Bronchial epithelial cell (primary cell): ENCODE measurements around the gene KCNJ6. TPM values are rescaled to one million over a fixed set of nuclear protein-coding genes. Genes with fewer than 3 reads are reported as not detected.

ENCODE experiments used
- DNase-seq: peaks from one replicate; pipeline ENCODE4 v3.0.0-alpha.2; 2010; ENCODE audit warnings: low read depth
- FAIRE-seq: peaks from 2 replicates; lab custom pipeline; 2011; peaks lifted over from hg19 to GRCh38; lab: Jason Lieb, UNC
- H3K27me3 ChIP-seq: 2 replicates; pipeline ENCODE4 v1.5.1; 2011; ENCODE audit warnings: low read length; ENCODE audit not compliant: control insufficient read depth, insufficient read depth
- H3K36me3 ChIP-seq: 2 replicates; pipeline ENCODE4 v1.5.1; 2011; ENCODE audit warnings: low read length; ENCODE audit not compliant: control insufficient read depth, insufficient read depth
- H3K4me3 ChIP-seq: 2 replicates; pipeline ENCODE4 v1.5.1; 2011; ENCODE audit warnings: mild to moderate bottlenecking, low read depth, low read length, control low read depth
- total RNA-seq: library from RNA; depleted of rRNA; stranded (reverse); fragments of >200 nt; gene quantifications from 2 replicates; pipeline ENCODE4 v1.2.1, GENCODE V29; 2014
- TF ChIP-seq, protein P1 (sequence below): IDR thresholded peaks from 2 replicates; pipeline ENCODE4 v1.5.1; 2011; ENCODE audit warnings: mild to moderate bottlenecking, moderate library complexity, low read length, control low read depth, inconsistent platforms; ENCODE audit not compliant: insufficient read depth, severe bottlenecking

The KCNJ6 gene
- total RNA-seq, 1 donor from 2014 or later: not detected

DNA sequence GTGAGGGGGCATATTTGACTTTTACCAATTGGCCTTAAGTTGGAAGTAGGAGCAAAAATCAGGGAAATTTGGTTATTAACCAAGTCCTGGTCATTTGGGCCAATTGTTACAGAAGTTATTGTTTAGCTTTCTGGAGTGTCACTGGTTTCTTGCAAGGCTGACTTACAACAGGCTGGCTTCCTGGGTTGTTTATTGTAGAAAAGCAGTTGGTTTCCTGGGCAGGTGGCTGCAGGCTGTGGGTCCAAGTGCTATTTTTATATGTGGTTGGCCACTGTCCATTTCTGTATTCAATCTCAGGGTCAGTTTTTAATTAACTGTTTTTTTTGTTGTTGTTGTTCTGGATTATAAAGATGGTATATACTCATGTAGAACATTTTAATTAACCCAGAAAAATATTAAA lies 174.1 kb downstream of the KCNJ6 start:
- TF ChIP-seq, protein P1, sequence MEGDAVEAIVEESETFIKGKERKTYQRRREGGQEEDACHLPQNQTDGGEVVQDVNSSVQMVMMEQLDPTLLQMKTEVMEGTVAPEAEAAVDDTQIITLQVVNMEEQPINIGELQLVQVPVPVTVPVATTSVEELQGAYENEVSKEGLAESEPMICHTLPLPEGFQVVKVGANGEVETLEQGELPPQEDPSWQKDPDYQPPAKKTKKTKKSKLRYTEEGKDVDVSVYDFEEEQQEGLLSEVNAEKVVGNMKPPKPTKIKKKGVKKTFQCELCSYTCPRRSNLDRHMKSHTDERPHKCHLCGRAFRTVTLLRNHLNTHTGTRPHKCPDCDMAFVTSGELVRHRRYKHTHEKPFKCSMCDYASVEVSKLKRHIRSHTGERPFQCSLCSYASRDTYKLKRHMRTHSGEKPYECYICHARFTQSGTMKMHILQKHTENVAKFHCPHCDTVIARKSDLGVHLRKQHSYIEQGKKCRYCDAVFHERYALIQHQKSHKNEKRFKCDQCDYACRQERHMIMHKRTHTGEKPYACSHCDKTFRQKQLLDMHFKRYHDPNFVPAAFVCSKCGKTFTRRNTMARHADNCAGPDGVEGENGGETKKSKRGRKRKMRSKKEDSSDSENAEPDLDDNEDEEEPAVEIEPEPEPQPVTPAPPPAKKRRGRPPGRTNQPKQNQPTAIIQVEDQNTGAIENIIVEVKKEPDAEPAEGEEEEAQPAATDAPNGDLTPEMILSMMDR: no peak
- H3K4me3 ChIP-seq: no peak overlapping the region
- no peak for DNase-seq
- H3K27me3 ChIP-seq: no peaks in the 10 kb centered on the region
- no peak for FAIRE-seq
- H3K36me3 ChIP-seq: no peaks in the 10 kb centered on the region

DNA sequence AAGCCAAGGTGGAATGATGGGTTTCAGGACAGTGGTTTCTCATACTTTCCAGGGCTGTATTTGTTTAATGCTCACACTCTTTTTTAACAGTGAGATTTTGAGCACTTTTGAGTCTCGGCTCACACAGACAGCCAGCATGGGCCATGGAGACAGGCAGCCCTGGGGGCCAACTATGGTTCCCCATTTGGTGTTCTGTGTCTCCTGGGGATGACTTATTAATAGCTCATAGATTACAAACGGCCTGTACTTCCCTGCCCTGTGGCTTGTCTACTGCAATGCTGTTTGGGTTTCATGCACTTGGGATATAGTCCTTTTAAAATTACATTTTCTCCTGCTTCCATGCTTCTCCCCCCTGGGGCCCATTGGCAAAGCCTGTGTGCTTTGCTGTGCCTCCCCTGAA lies 178.3 kb downstream of the KCNJ6 start:
- Histone ChIP-seq H3K36me3 (no peaks in the 10 kb centered on the region), H3K27me3 (no peaks in the 10 kb centered on the region), H3K4me3 (no peak overlapping the region)
- no peak for DNase-seq
- no peak for FAIRE-seq
- TF ChIP-seq, protein P1: no peak

DNA sequence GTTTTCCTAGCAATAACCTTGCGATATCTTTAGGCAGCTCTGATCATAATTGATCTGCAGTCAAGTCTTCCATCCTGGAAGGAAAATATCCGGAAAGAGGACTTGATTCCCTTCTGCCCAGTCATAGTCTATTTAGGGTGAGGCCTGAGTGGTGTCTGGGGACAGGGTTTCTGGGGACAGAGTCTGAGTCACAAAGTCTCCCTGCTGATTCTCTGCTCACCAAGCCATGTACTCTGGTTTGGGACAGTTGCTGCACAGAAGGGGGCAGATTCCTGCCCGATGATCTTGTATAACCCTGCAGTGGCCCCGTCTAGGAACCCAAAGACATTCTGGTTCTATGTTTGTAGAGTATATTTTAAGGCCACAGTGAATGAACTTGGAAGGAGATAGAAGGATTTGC lies 178.8 kb downstream of the KCNJ6 start:
- Histone ChIP-seq H3K4me3 (no peak overlapping the region), H3K36me3 (no peaks in the 10 kb centered on the region), H3K27me3 (no peaks in the 10 kb centered on the region)
- DNase-seq (no peak), FAIRE-seq (no peak)
- TF ChIP-seq, protein P1: no peak

DNA sequence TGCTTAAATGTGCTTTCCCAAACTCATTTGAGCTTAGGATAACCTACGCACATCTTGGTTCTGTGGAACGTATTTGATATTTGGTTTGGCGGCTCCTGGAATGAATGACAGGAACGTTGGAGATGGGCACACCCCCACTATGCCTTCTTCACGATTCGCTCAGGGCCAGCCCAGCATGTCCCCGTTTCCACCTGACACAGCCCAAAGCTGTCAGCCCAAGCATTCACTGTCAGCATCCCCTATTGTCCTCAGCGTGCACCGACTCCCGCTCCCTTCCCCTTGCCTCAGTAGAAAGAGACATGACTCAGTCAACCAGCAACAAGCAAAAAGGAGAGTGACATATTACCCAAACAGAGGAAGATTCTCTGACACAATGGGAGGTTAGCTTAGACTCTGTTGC lies 181.4 kb downstream of the KCNJ6 start:
- TF ChIP-seq, protein P1: no peak
- H3K4me3 ChIP-seq: no peak overlapping the region
- H3K36me3 ChIP-seq: no peaks in the 10 kb centered on the region
- no peak for FAIRE-seq
- DNase-seq: no peak
- no peaks in the 10 kb centered on the region for H3K27me3 ChIP-seq

DNA sequence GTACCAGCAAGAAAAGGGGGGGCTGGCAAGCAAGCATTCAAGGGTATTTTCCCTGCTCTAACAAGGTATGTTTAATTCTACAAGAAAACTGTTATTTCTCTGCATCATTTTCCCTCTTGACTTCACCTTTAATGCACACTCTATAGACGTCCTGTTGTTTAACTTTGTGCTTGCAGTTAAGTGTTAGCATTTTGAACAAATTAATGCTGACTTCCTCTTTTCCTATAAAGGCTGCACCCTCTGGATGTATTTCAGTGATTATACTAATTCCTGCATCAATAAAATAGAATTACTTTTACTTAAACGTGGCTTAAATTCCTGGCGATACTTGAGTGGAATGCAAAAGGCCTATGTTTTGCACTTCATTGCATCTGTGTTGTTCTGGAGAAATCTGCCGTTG lies 183.3 kb downstream of the KCNJ6 start:
- TF ChIP-seq, protein P1: no peak
- DNase-seq (no peak), FAIRE-seq (no peak)
- H3K36me3 ChIP-seq: no peaks in the 10 kb centered on the region
- no peaks in the 10 kb centered on the region for H3K27me3 ChIP-seq
- H3K4me3 ChIP-seq: no peak overlapping the region

DNA sequence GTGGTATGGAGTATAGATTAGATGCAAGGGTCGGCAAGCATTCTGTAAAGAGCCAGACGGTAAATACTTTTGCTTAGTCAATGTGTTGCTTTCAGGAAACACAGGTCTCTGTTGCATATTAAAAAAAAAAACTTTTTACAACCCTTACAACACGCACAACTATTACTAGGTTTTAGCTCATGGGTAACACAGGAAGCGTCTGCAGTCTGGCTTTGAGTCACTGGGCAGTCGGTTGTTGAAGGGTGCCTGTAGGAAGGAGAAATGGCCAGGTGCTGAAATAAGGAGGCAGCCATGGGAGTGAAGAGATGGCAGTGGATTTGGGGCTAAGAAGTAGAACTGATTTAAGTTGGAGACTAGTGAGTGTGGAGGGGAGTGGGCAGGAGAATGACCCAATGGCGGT lies 192.1 kb downstream of the KCNJ6 start:
- Histone ChIP-seq H3K36me3 (no peaks in the 10 kb centered on the region), H3K4me3 (no peak overlapping the region), H3K27me3 (no peaks in the 10 kb centered on the region)
- DNase-seq (no peak), FAIRE-seq (no peak)
- TF ChIP-seq, protein P1: no peak
